Fibroblast of skin of back (primary cell): ENCODE results near the gene ARHGAP26.
"Not testable (repeated sequence)": the region's sequence is repeated elsewhere in the genome, so short reads cannot be mapped to it uniquely, and the experiment has no call there.

Experiments used
- DNase-seq: peaks from one replicate; pipeline ENCODE4 v3.0.0-alpha.2; 2013

Gene ARHGAP26

GRCh38 chr5:142997591-142997990 is 227.4 kb downstream of the ARHGAP26 start:
- DNase-seq = no peak

GRCh38 chr5:142998316-142999020 is 228.3 kb downstream of the ARHGAP26 start:
- no peak for DNase-seq

- not testable (repeated sequence) for DNase-seq
Observed at GRCh38 chr5:143000551-143000950, 230.4 kb downstream of the ARHGAP26 start.

- DNase-seq = peak; percentile 88
Observed at GRCh38 chr5:143001764-143002351, 231.7 kb downstream of the ARHGAP26 start.

- DNase-seq = peak; percentile 85
Observed at GRCh38 chr5:143002459-143003327, 232.5 kb downstream of the ARHGAP26 start.

- no peak for DNase-seq
Observed at GRCh38 chr5:143003328-143003636, 233.1 kb downstream of the ARHGAP26 start.

- no peak for DNase-seq
Observed at GRCh38 chr5:143004361-143005145, 234.4 kb downstream of the ARHGAP26 start.

- DNase-seq = no peak
Observed at GRCh38 chr5:143006501-143006900, 236.3 kb downstream of the ARHGAP26 start.

GRCh38 chr5:143008032-143008431 is 237.9 kb downstream of the ARHGAP26 start:
- DNase-seq = no peak

GRCh38 chr5:143008809-143009521 is 238.8 kb downstream of the ARHGAP26 start:
- DNase-seq = peak; percentile 51

- DNase-seq = no peak
Observed at GRCh38 chr5:143010351-143010750, 240.2 kb downstream of the ARHGAP26 start.

- DNase-seq = peak; percentile 54
Observed at GRCh38 chr5:143011585-143011984, 241.4 kb downstream of the ARHGAP26 start.

GRCh38 chr5:143013176-143013891 is 243.2 kb downstream of the ARHGAP26 start:
- DNase-seq = no peak

GRCh38 chr5:143014017-143014651 is 244.0 kb downstream of the ARHGAP26 start:
- peak; percentile 16 for DNase-seq

- peak; percentile 48 for DNase-seq
Observed at GRCh38 chr5:143016777-143017516, 246.8 kb downstream of the ARHGAP26 start.

GRCh38 chr5:143017541-143017940 is 247.4 kb downstream of the ARHGAP26 start:
- DNase-seq = no peak

GRCh38 chr5:143017992-143018391 is 247.8 kb downstream of the ARHGAP26 start:
- no peak for DNase-seq

- DNase-seq = no peak
Observed at GRCh38 chr5:143019157-143019556, 249.0 kb downstream of the ARHGAP26 start.

- no peak for DNase-seq
Observed at GRCh38 chr5:143019614-143020515, 249.7 kb downstream of the ARHGAP26 start.
